ENCODE data around the gene TMEM170B.

Gene TMEM170B

GRCh38 chr6:11589261-11589660 is 51.7 kb downstream of the TMEM170B start:
- no peak for DNase-seq

GRCh38 chr6:11592294-11592906 is 54.9 kb downstream of the TMEM170B start:
- DNase-seq = no peak

GRCh38 chr6:11593096-11593495 is 55.5 kb downstream of the TMEM170B start:
- DNase-seq = no peak

- no peak for DNase-seq
Observed at GRCh38 chr6:11595903-11596302, 58.4 kb downstream of the TMEM170B start.

- DNase-seq = no peak
Observed at GRCh38 chr6:11596640-11597237, 59.2 kb downstream of the TMEM170B start.

GRCh38 chr6:11598687-11599086 is 61.1 kb downstream of the TMEM170B start:
- no peak for DNase-seq

GRCh38 chr6:11600251-11600650 is 62.7 kb downstream of the TMEM170B start:
- DNase-seq = no peak

GRCh38 chr6:11601776-11602605 is 64.4 kb downstream of the TMEM170B start:
- DNase-seq = no peak

- no peak for DNase-seq
Observed at GRCh38 chr6:11604215-11604614, 66.7 kb downstream of the TMEM170B start.

- DNase-seq = no peak
Observed at GRCh38 chr6:11604836-11605506, 67.4 kb downstream of the TMEM170B start.

GRCh38 chr6:11605507-11605905 is 68.0 kb downstream of the TMEM170B start:
- no peak for DNase-seq

GRCh38 chr6:11606332-11606731 is 68.8 kb downstream of the TMEM170B start:
- peak; percentile 63 for DNase-seq

- DNase-seq = no peak
Observed at GRCh38 chr6:11607383-11607782, 69.8 kb downstream of the TMEM170B start.

GRCh38 chr6:11608600-11609323 is 71.2 kb downstream of the TMEM170B start:
- no peak for DNase-seq

- no peak for DNase-seq
Observed at GRCh38 chr6:11609324-11610071, 71.9 kb downstream of the TMEM170B start.

GRCh38 chr6:11613336-11613735 is 75.8 kb downstream of the TMEM170B start:
- no peak for DNase-seq

- no peak for DNase-seq
Observed at GRCh38 chr6:11613858-11614257, 76.3 kb downstream of the TMEM170B start.

- no peak for DNase-seq
Observed at GRCh38 chr6:11614534-11615213, 77.1 kb downstream of the TMEM170B start.

- no peak for DNase-seq
Observed at GRCh38 chr6:11615214-11615602, 77.7 kb downstream of the TMEM170B start.

- DNase-seq = no peak
Observed at GRCh38 chr6:11616200-11616611, 78.7 kb downstream of the TMEM170B start.

GRCh38 chr6:11618533-11618932 is 81.0 kb downstream of the TMEM170B start:
- no peak for DNase-seq
